22Rv1 (cell line): Measurements from ENCODE around the gene NFIA.

Source experiments
- CTCF ChIP-seq: fragments of 450-650 bp; IDR thresholded peaks from 2 replicates; pipeline ENCODE4 v1.5.1; 2017; ENCODE audit warnings: mild to moderate bottlenecking
- ZFX ChIP-seq: fragments of 450-650 bp; IDR thresholded peaks from 2 replicates; pipeline ENCODE4 v1.6.1; 2017; ENCODE audit warnings: antibody characterized with exemption, borderline replicate concordance

GRCh38 chr1:61184040-61184713 lies 101.8 kb downstream of the NFIA start:
- no peak for TF ChIP-seq CTCF
- TF ChIP-seq ZFX, result no peak
